ENCODE results near the gene SLC26A1. TPM values are rescaled to one million over a fixed set of nuclear protein-coding genes. Genes with fewer than 3 reads are reported as not detected.

Gene SLC26A1
- total RNA-seq, 4 donors from 2014 or later = 1.7 to 4.1 (median 2.8) TPM

- peaks cover 1% of the 10 kb centered on the region for H3K27me3 ChIP-seq
- 67% methylated on average over 12 of the region's 19 CpGs; no CpG with 5 or more reads in 1 of the 2 donors for WGBS, 2 donors (ENCODE audit: low coverage in 1 of 2)
- intact Hi-C loops (cut with DNase I; ENCODE audit: low total_unique reads) = no loop called here
- H3K9me3 ChIP-seq = no peaks in the 10 kb centered on the region
- H3K27ac ChIP-seq = peak overlapping the region in 1 of 4 donors; percentile 38
- in situ Hi-C loops (cut with MboI; ENCODE audit: low pct_ligation_motif_present in 1 of 4, low pct_unique_long_range_greater_than_20kb in 1 of 4, low sequenced_read_pairs in 3 of 4) = no loop called here
- no peak overlapping the region for H3K4me3 ChIP-seq
- TF ChIP-seq EP300 (IDR thresholded peaks at IDR 0.05; ENCODE audit: low read depth) (no peak), POLR2AphosphoS5 (IDR thresholded peaks at IDR 0.05) (no peak), POLR2A (IDR thresholded peaks at IDR 0.05) (no peak)
- TF ChIP-seq, protein P1, sequence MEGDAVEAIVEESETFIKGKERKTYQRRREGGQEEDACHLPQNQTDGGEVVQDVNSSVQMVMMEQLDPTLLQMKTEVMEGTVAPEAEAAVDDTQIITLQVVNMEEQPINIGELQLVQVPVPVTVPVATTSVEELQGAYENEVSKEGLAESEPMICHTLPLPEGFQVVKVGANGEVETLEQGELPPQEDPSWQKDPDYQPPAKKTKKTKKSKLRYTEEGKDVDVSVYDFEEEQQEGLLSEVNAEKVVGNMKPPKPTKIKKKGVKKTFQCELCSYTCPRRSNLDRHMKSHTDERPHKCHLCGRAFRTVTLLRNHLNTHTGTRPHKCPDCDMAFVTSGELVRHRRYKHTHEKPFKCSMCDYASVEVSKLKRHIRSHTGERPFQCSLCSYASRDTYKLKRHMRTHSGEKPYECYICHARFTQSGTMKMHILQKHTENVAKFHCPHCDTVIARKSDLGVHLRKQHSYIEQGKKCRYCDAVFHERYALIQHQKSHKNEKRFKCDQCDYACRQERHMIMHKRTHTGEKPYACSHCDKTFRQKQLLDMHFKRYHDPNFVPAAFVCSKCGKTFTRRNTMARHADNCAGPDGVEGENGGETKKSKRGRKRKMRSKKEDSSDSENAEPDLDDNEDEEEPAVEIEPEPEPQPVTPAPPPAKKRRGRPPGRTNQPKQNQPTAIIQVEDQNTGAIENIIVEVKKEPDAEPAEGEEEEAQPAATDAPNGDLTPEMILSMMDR (IDR thresholded peaks at IDR 0.05) = no peak
- peaks cover 4 to 15% (median 10%) of the 10 kb centered on the region in 4 donors for H3K4me1 ChIP-seq
- H3K36me3 ChIP-seq = no peaks in the 10 kb centered on the region
- peak; percentile 38 for DNase-seq
Measured at GRCh38 chr4:1022739-1023066, 29.5 kb upstream of the SLC26A1 start.

DNA sequence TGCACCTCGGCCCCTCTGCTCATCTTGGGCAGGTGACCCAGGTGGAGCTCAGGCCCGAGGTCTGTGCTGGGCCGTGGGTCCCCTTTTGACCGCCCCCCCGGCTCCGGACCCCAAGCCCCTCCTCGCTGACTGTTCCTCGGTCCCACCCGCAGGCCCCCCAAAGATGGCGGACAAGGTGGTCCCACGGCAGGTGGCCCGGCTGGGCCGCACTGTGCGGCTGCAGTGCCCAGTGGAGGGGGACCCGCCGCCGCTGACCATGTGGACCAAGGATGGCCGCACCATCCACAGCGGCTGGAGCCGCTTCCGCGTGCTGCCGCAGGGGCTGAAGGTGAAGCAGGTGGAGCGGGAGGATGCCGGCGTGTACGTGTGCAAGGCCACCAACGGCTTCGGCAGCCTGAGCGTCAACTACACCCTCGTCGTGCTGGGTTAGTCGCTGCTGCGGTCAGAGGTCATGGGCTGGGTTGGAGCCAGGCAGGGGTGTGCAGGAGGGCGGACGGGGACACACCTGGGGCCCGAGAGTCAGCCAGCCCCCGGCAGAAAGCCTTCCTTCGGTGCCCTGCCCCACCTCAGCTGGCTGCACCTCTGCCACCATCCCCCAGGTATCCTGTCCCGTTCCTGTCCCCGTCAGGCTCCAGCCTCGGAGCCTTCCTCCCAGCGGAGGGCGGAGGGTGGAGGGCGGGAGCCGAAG lies 29.0 kb upstream of the SLC26A1 start:
- no peak for TF ChIP-seq POLR2AphosphoS5 (IDR thresholded peaks at IDR 0.05)
- TF ChIP-seq, protein P1 (IDR thresholded peaks at IDR 0.05) = no peak
- TF ChIP-seq POLR2A (IDR thresholded peaks at IDR 0.05) = no peak
- no peak for TF ChIP-seq EP300 (IDR thresholded peaks at IDR 0.05; ENCODE audit: low read depth)
- Histone ChIP-seq H3K27ac (peak overlapping the region in 1 of 4 donors; percentile 38), H3K4me3 (no peak overlapping the region), H3K9me3 (no peaks in the 10 kb centered on the region), H3K36me3 (no peaks in the 10 kb centered on the region), H3K27me3 (no peaks in the 10 kb centered on the region), H3K4me1 (peaks cover 4 to 15% (median 10%) of the 10 kb centered on the region in 4 donors)
- 61% methylated on average over 8 of the region's 46 CpGs; no CpG with 5 or more reads in 1 of the 2 donors for WGBS, 2 donors (ENCODE audit: low coverage in 1 of 2)
- in situ Hi-C loops (cut with MboI; ENCODE audit: low pct_ligation_motif_present in 1 of 4, low pct_unique_long_range_greater_than_20kb in 1 of 4, low sequenced_read_pairs in 3 of 4) = no loop called here
- intact Hi-C loops (cut with DNase I; ENCODE audit: low total_unique reads) = no loop called here
- no peak for DNase-seq

DNA sequence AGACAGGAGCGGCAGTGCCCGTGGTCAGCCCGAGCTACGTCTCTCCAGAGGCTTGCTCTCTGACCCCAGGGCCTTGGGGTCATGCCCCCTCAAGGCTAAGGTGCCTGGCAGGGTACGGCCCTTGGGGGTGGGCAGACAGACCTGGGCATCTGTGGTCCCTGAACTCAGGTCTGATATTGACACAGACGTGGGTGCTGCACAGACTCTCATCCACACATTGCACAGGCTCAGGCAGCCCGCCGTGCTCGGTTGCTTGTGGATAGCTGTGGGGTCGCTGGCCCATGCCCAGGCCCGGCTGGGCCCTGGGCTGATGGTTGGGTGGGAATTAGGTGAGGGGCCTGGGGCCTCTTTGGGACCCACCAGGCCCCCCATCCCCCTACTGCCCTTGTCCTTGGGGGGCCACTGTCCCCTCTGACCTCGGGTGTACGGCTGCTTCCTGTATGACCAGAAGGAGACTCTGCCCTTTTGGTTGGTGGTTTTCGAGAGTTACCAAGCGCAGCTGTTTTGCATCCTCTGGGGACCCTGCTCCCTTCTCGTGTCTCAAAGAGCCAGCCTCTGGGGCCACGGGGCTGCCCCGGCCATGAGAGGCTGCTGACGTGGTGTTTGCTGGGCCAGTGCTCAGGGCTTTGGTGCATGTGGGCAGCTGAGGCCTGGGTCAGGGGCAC lies 28.3 kb upstream of the SLC26A1 start:
- Histone ChIP-seq H3K27ac (peak overlapping the region in 1 of 4 donors; percentile 38), H3K4me3 (no peak overlapping the region), H3K4me1 (peaks cover 4 to 15% (median 10%) of the 10 kb centered on the region in 4 donors), H3K36me3 (no peaks in the 10 kb centered on the region), H3K9me3 (no peaks in the 10 kb centered on the region), H3K27me3 (no peaks in the 10 kb centered on the region)
- WGBS, 2 donors (ENCODE audit: low coverage in 1 of 2) = 71% methylated on average over 18 of the region's 19 CpGs; no CpG with 5 or more reads in 1 of the 2 donors
- intact Hi-C loops (cut with DNase I; ENCODE audit: low total_unique reads) (no loop called here), in situ Hi-C loops (cut with MboI; ENCODE audit: low pct_ligation_motif_present in 1 of 4, low pct_unique_long_range_greater_than_20kb in 1 of 4, low sequenced_read_pairs in 3 of 4) (no loop called here)
- DNase-seq = peak; percentile 55
- TF ChIP-seq POLR2AphosphoS5 (IDR thresholded peaks at IDR 0.05) = no peak
- no peak for TF ChIP-seq EP300 (IDR thresholded peaks at IDR 0.05; ENCODE audit: low read depth)
- TF ChIP-seq POLR2A (IDR thresholded peaks at IDR 0.05) = no peak
- TF ChIP-seq, protein P1 (IDR thresholded peaks at IDR 0.05) = no peak

- H3K9me3 ChIP-seq = no peaks in the 10 kb centered on the region
- in situ Hi-C loops (cut with MboI; ENCODE audit: low pct_ligation_motif_present in 1 of 4, low pct_unique_long_range_greater_than_20kb in 1 of 4, low sequenced_read_pairs in 3 of 4) (no loop called here), intact Hi-C loops (cut with DNase I; ENCODE audit: low total_unique reads) (no loop called here)
- no peaks in the 10 kb centered on the region for H3K36me3 ChIP-seq
- no peak overlapping the region for H3K4me3 ChIP-seq
- whole genome bisulfite sequencing, 2 donors (ENCODE audit: low coverage in 1 of 2) = 92% methylated on average over 14 of the region's 23 CpGs; no CpG with 5 or more reads in 1 of the 2 donors
- H3K4me1 ChIP-seq = peaks cover 4 to 15% (median 10%) of the 10 kb centered on the region in 4 donors
- TF ChIP-seq POLR2AphosphoS5 (IDR thresholded peaks at IDR 0.05) = no peak
- TF ChIP-seq POLR2A (IDR thresholded peaks at IDR 0.05) = no peak
- TF ChIP-seq, protein P1 (IDR thresholded peaks at IDR 0.05) = no peak
- no peak for TF ChIP-seq EP300 (IDR thresholded peaks at IDR 0.05; ENCODE audit: low read depth)
- H3K27ac ChIP-seq = no peak overlapping the region
- no peak for DNase-seq
- no peaks in the 10 kb centered on the region for H3K27me3 ChIP-seq
Measured at GRCh38 chr4:1019729-1020470, 26.7 kb upstream of the SLC26A1 start.

All from transverse colon (tissue), 4 donors.